Measurements from ENCODE around the gene COQ8B.
"Not testable (repeated sequence)": the region's sequence is repeated elsewhere in the genome, so short reads cannot be mapped to it uniquely, and the experiment has no call there.

Gene COQ8B

GRCh38 chr19:40668991-40669614 is 47.6 kb downstream of the COQ8B start:
- no peak for DNase-seq (ENCODE audit: low spot score)

DNA sequence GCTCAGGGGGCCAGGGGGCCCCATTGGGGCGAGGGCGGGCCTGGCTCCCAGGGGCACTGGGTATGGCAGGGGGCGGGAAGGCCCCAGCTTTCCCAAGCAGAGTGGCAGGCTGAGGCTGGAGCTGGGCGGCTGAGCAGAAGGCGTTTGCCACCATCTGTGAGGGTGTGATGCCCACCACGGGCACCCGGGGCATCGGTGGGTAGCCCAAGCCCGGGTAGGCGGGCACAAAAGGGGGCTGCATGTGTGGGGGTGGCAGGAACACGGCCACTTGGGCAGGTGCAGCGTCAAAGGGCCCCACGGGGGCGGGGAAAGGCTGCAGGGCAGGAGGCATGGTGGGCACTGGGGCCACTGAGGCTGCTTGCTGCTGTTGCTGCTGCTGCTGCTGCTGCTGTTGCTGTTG is 49.1 kb downstream of the COQ8B start:
- DNase-seq (ENCODE audit: low spot score): no peak

DNA sequence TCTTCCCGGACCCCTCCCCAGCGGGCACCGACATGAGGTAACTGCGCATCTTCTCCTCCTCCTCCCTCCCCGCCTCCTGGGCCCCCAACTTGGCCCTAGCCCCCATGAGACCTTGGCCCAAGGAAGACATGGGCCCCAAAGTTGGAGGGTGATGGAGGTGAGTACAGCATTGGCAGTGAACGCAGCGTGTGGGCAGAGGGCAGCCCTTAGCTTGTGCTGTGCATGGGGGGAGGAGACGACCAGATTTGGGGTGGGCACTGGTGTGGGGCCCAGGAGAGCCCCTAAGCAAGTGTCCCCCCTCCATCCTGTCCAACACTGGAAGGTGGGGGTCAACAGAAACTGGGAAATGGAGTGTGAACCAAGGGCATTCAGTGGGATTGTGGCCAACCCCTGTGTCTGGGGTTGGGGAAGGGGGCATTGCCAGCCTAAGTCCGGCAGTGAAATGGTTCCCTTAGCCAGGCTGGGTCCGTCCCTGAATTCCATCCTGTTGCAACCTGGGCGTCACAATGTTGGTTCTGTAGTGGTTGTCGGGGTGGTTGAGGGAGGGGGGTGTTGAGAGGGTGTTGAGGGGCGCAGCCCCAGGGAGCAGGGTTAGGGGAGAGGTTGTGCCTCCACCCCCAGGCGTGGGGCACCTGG is 49.8 kb downstream of the COQ8B start:
- DNase-seq (ENCODE audit: low spot score): no peak

- no peak for DNase-seq (ENCODE audit: low spot score)
Measured at GRCh38 chr19:40663695-40664692, 52.7 kb downstream of the COQ8B start.

GRCh38 chr19:40662925-40663694 is 53.6 kb downstream of the COQ8B start:
- peak; percentile 93 for DNase-seq (ENCODE audit: low spot score)

DNA sequence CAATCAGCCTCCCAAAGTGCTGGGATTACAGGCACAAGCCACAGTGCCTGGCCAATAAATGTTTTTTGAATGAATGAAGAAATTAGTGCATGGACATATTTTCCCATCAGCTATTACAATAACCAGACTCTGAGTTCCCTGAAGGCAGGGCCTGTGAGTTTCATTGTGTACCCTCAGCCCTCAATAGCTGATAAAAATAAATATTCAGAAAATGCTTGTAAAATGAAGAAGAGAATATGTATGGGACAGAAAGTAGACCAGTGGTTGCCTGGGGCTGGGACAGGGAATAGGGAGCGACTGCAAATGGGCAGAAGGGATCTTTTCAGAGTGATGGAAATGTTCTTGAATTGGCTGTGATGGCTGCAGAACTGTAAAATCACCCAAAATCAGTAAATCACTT is 55.1 kb downstream of the COQ8B start:
- no peak for DNase-seq (ENCODE audit: low spot score)

- DNase-seq (ENCODE audit: low spot score): no peak
Measured at GRCh38 chr19:40659566-40659965, 57.1 kb downstream of the COQ8B start.

DNA sequence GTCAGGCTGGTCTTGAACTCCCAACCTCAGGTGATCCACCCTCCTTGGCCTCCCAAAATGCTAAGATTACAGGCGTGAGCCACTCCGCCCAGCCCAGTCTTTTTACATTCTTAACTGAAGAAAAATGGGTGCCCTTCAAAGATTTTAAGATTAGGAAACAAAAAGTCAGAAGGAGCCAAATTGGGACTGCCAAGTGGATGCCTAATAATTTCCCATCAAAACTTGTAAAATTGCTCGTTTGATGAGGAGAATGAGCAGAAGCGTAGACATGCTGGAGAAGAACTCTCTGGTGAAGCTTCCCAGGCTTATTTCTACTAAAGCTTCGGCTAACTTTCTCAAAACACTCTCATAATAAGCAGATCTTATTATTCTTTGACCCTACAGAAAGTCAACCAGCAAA is 57.6 kb downstream of the COQ8B start:
- DNase-seq (ENCODE audit: low spot score): no peak

DNA sequence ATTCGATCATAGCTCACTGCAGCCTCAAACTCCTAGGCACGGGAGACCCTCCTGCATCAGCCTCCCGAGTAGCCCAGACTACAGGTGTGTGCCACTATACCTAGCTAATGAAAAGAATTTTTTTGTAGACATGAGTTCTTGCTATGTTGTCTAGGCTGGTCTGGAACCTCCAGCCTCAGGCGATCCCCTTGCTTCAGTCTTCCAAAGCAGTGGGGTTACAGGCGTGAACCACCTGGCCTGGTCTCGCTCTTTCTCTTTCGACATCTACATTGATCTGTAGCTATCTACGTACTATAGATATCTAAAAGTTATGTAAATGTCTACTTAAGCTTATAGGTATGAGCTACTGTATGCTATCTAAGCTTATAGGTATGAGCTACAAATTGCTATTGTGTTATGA is 58.7 kb downstream of the COQ8B start:
- no peak for DNase-seq (ENCODE audit: low spot score)

GRCh38 chr19:40655684-40656083 is 61.0 kb downstream of the COQ8B start:
- not testable (repeated sequence) for DNase-seq (ENCODE audit: low spot score)

GRCh38 chr19:40652303-40652702 is 64.4 kb downstream of the COQ8B start:
- DNase-seq (ENCODE audit: low spot score): not testable (repeated sequence)

GRCh38 chr19:40650749-40651305 is 65.9 kb downstream of the COQ8B start:
- no peak for DNase-seq (ENCODE audit: low spot score)

DNA sequence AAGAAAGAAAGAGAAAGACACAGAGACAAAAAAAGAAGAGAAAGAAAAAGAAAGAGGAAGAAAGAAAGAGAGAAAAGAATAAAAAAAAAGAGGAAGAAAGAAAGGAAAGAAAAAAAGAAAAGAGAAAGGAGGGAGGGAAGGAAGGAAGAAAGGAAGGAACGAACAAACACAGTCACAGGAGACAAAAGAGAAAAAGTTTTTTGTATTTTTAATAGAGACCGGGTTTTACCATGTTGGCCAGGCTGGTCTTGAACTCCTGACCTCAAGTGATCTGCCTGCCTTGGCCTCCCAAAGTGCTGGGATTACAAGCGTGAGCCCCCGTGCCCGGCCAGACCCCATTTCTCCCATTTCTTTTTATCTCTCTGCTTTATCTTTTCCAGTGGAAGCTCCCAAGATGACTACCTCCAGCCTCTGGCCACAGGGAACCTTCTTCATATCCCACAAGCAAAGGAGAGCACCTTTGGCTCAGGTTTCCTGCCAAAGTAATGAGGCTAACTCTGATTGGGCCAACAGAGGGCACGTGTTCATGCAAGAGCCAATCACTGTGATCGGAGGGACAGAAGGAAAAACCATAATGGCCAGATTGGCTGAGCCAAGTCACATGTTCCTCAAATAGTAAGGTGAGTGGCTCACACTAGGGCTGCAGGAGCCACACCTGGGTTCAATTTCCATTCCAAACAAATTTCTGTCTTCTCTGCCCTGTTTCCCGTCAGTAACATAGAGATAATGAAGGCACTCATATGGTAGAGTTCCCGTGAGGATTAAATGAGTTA is 66.6 kb downstream of the COQ8B start:
- DNase-seq (ENCODE audit: low spot score): peak; percentile 86

- no peak for DNase-seq (ENCODE audit: low spot score)
Measured at GRCh38 chr19:40646743-40647254, 69.9 kb downstream of the COQ8B start.

DNA sequence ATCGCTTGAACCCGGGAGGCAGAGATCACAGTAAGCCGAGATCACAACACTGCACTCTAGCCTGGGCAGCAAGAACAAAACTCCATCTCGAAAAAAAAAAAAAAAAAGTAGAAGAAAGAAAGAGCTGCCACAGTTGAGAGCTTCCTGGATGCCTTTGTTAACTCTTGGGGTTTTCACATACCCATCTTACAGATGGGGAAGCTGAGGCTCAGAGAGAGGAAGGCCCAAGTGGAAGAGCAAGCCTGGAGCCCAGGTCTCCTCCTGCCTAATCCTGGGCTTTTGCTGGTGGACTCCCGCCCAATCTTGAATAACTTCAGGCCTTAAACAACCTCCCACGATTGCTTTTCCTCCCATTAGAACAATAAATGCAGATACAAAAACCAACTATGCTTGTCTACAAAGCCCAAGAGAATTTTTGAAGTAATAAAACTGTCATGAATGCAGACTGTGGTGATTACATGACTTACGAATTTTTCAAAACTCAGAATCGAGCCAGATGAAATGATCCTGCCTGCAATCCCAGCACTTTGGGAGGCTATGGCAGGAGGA is 73.9 kb downstream of the COQ8B start:
- no peak for DNase-seq (ENCODE audit: low spot score)

DNA sequence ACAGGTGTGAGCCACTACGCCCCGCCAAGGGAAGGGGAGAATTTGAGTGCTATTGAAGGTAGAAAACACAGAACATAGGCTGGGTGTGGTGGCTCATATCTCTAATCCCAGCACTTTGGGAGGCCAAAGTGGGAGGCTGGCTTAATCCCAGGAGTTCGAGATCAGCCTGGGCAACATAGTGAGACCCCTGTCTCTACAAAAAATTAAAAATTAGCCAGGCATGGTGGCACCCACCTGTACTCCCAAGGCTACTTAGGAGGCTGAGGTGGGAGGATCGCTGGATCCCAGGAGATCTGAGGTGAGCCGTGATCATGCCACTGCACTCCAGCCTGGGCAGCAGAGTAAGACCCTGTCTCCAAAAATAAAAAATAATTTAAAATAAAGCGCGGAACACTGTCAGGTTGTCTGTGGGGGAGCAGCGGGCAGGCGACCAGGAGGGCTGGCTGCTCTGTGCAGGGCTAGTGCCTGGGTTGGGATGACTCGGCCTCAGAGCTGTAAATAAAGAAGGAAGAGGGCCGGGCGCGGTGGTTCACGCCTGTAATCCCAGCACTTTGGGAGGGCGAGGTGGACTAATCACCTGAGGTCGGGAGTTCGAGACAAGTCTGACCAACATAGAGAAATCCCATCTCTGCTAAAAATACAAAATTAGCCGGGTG is 74.5 kb downstream of the COQ8B start:
- no peak for DNase-seq (ENCODE audit: low spot score)
